GM12878 (cell line): ENCODE measurements around the gene COX5A.

Experiments
- ASH2L ChIP-seq: fragments of 300-600, 200-600 bp; sonication (generic); IDR thresholded peaks from 2 replicates; pipeline ENCODE4 v1.6.1; 2017; ENCODE audit warnings: low read depth, mild to moderate bottlenecking, borderline replicate concordance
- CBX3 ChIP-seq: fragments of 200-600 bp; sonication (generic); IDR thresholded peaks from 2 replicates; pipeline ENCODE4 v1.6.1; 2016; ENCODE audit warnings: low read depth, borderline replicate concordance
- CHD2 ChIP-seq: IDR thresholded peaks from 2 replicates; pipeline ENCODE4 v1.6.1; 2011; ENCODE audit warnings: low read depth, low read length, improper control_type of control experiment, borderline replicate concordance
- CTCF ChIP-seq, 3 experiments: IDR thresholded peaks in 2 of 3; conservative IDR thresholded peaks in 1 of 3; 2 replicates each; pipeline ENCODE4 v1.5.1; 2011; ENCODE audit warnings: low read depth in 3 of 3, low read length in 3 of 3, mild to moderate bottlenecking in 3 of 3, control low read depth in 2 of 3, moderate library complexity in 2 of 3, inconsistent platforms in 1 of 3, mixed read lengths in 1 of 3; ENCODE audit not compliant: control insufficient read depth in 2 of 3, insufficient read depth in 1 of 3; ENCODE audit errors: extremely low read depth in 1 of 3
- EP300 ChIP-seq, 2 experiments: fragments of 150-350 bp in 1 of 2; IDR thresholded peaks; 2 replicates each; pipeline ENCODE4 v1.6.1; 2011 to 2012; ENCODE audit warnings: low read depth in 2 of 2, low read length in 2 of 2, borderline replicate concordance in 1 of 2, improper control_type of control experiment in 1 of 2, inconsistent platforms in 1 of 2; ENCODE audit not compliant: control insufficient read depth in 1 of 2
- ESRRA ChIP-seq: IDR thresholded peaks from 2 replicates; pipeline ENCODE4 v1.6.1; 2012; ENCODE audit warnings: mild to moderate bottlenecking, low read length, improper control_type of control experiment
- FOXM1 ChIP-seq: IDR thresholded peaks from 2 replicates; pipeline ENCODE4 v1.6.1; 2012; ENCODE audit warnings: low read depth, mild to moderate bottlenecking, inconsistent platforms, low read length, moderate library complexity
- IRF3 ChIP-seq: fragments of 450-650 bp; IDR thresholded peaks from 2 replicates; pipeline ENCODE4 v1.6.1; 2014; ENCODE audit warnings: mild to moderate bottlenecking
- MAX ChIP-seq: IDR thresholded peaks from 2 replicates; pipeline ENCODE4 v1.6.1; 2012; ENCODE audit warnings: low read depth, low read length, improper control_type of control experiment
- POLR2A ChIP-seq: IDR thresholded peaks from 2 replicates; pipeline ENCODE4 v1.6.1; 2011; ENCODE audit warnings: low read depth, mild to moderate bottlenecking, low read length
- USF2 ChIP-seq: IDR thresholded peaks from 2 replicates; pipeline ENCODE4 v1.6.1; 2011; ENCODE audit warnings: low read depth, low read length, improper control_type of control experiment, borderline replicate concordance

GRCh38 chr15:74896316-74896715, 41.6 kb downstream of the COX5A start:
- TF ChIP-seq CTCF (IDR thresholded peaks at IDR 0.05 in 2 of 3, conservative IDR thresholded peaks at IDR 0.05 in 1 of 3; ENCODE audit: control insufficient read depth in 2 of 3, extremely low read depth in 1 of 3, insufficient read depth in 1 of 3, low read depth in 3 of 3, low read length in 3 of 3): no peak
- TF ChIP-seq USF2: no peak
- TF ChIP-seq EP300 (IDR thresholded peaks at IDR 0.05; ENCODE audit: borderline replicate concordance in 1 of 2, control insufficient read depth in 1 of 2, low read depth in 2 of 2, low read length in 2 of 2): no peak
- TF ChIP-seq ASH2L: no peak
- TF ChIP-seq FOXM1: no peak
- TF ChIP-seq POLR2A: no peak; the same call in none of the 2 replicates
- TF ChIP-seq CHD2: no peak
- TF ChIP-seq IRF3: no peak
- no peak for TF ChIP-seq CBX3
- TF ChIP-seq MAX: no peak
- no peak for TF ChIP-seq ESRRA
